ENCODE data around the gene SCAMP4. TPM values are rescaled to one million over a fixed set of nuclear protein-coding genes. Genes with fewer than 3 reads are reported as not detected.
A peak's percentile ranks its signal among the peaks of the same experiment; 100 is the strongest.

The SCAMP4 gene
- total and polyA plus RNA-seq, 2 of the 13 experiments (the other 11 are each of a cell fraction or from before 2014, with no cell fraction given): 10.7 to 13.7 TPM

- TF ChIP-seq ZXDC (CRISPR knock-in tag; IDR thresholded peaks at IDR 0.05) (no peak; the same call in 1 of the 2 replicates), RORA (CRISPR knock-in tag; IDR thresholded peaks at IDR 0.05) (no peak), WIZ (CRISPR knock-in tag; IDR thresholded peaks at IDR 0.05) (peak; percentile 10; the same call in 1 of the 2 replicates), ZNF747 (CRISPR knock-in tag; IDR thresholded peaks at IDR 0.05; ENCODE audit: borderline replicate concordance) (no peak), POLR2G (IDR thresholded peaks at IDR 0.05; ENCODE audit: low read depth, low read length) (peak; percentile 63; the same call in 1 of the 2 replicates), ZKSCAN8 (CRISPR knock-in tag; IDR thresholded peaks at IDR 0.05; ENCODE audit: borderline replicate concordance) (no peak), ZNF20 (CRISPR knock-in tag; IDR thresholded peaks at IDR 0.05) (no peak), ZNF251 (CRISPR knock-in tag; IDR thresholded peaks at IDR 0.05) (no peak), POGZ (CRISPR knock-in tag; IDR thresholded peaks at IDR 0.05) (no peak; the same call in 1 of the 2 replicates), ZNF121 (CRISPR knock-in tag; IDR thresholded peaks at IDR 0.05) (peak; percentile 33; the same call in 1 of the 2 replicates), EHMT2 (IDR thresholded peaks at IDR 0.05; ENCODE audit: borderline replicate concordance, low read depth, low read length) (no peak), ZNF329 (CRISPR knock-in tag; IDR thresholded peaks at IDR 0.05; ENCODE audit: low read depth) (peak; percentile 20; the same call in 1 of the 2 replicates), NR1H2 (CRISPR knock-in tag; IDR thresholded peaks at IDR 0.05; ENCODE audit: borderline replicate concordance, low read depth) (no peak), AKAP8 (CRISPR knock-in tag; IDR thresholded peaks at IDR 0.05) (peak; percentile 21; the same call in 1 of the 2 replicates), ZNF44 (CRISPR knock-in tag; IDR thresholded peaks at IDR 0.05) (no peak), REPIN1 (CRISPR knock-in tag; IDR thresholded peaks at IDR 0.05; ENCODE audit: borderline replicate concordance, low read depth) (peak; percentile 58), BATF2 (CRISPR knock-in tag; IDR thresholded peaks at IDR 0.05) (peak; percentile 33; the same call in 1 of the 2 replicates), RARG (CRISPR knock-in tag; IDR thresholded peaks at IDR 0.05; ENCODE audit: low read depth) (no peak), EP300 (IDR thresholded peaks at IDR 0.05; ENCODE audit: low read depth in 2 of 2, low read length in 2 of 2) (no peak), EP300 (CRISPR knock-in tag; IDR thresholded peaks at IDR 0.05; ENCODE audit: borderline replicate concordance) (no peak), ELF3 (CRISPR knock-in tag; IDR thresholded peaks at IDR 0.05) (0 out of 2 replicates have a peak, but pooled peaks have one; percentile 37)
- TF ChIP-seq, protein P1, sequence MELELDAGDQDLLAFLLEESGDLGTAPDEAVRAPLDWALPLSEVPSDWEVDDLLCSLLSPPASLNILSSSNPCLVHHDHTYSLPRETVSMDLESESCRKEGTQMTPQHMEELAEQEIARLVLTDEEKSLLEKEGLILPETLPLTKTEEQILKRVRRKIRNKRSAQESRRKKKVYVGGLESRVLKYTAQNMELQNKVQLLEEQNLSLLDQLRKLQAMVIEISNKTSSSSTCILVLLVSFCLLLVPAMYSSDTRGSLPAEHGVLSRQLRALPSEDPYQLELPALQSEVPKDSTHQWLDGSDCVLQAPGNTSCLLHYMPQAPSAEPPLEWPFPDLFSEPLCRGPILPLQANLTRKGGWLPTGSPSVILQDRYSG (CRISPR knock-in tag; IDR thresholded peaks at IDR 0.05): no peak
- TF ChIP-seq, protein P2, sequence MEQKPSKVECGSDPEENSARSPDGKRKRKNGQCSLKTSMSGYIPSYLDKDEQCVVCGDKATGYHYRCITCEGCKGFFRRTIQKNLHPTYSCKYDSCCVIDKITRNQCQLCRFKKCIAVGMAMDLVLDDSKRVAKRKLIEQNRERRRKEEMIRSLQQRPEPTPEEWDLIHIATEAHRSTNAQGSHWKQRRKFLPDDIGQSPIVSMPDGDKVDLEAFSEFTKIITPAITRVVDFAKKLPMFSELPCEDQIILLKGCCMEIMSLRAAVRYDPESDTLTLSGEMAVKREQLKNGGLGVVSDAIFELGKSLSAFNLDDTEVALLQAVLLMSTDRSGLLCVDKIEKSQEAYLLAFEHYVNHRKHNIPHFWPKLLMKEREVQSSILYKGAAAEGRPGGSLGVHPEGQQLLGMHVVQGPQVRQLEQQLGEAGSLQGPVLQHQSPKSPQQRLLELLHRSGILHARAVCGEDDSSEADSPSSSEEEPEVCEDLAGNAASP (CRISPR knock-in tag; IDR thresholded peaks at IDR 0.05; ENCODE audit: borderline replicate concordance): peak; percentile 92; the same call in 1 of the 2 replicates
Observed at GRCh38 chr19:1864480-1865171, 40.6 kb upstream of the SCAMP4 start (continued).

All from HepG2 (cell line).